H1 (cell line): ENCODE results near the gene PMM2. TPM values are rescaled to one million over a fixed set of nuclear protein-coding genes. Genes with fewer than 3 reads are reported as not detected.

Source experiments
- CHD1 ChIP-seq: IDR thresholded peaks from 2 replicates; pipeline ENCODE4 v1.6.1; 2012; ENCODE audit warnings: low read depth, low read length, improper control_type of control experiment
- CHD7 ChIP-seq: fragments of 300-600 bp; sonication (generic); IDR thresholded peaks from 2 replicates; pipeline ENCODE4 v1.7.1; 2012; ENCODE audit warnings: low read length, moderate library complexity, mild to moderate bottlenecking, inconsistent platforms; ENCODE audit not compliant: insufficient replicate concordance
- KDM1A ChIP-seq: fragments of 200-600, 300-600 bp; sonication (generic); IDR thresholded peaks from 2 replicates; pipeline ENCODE4 v1.7.1; 2016; ENCODE audit warnings: mild to moderate bottlenecking, low read length, borderline replicate concordance
- SRF ChIP-seq: IDR thresholded peaks from 2 replicates; pipeline ENCODE4 v1.6.1; 2011; ENCODE audit warnings: mild to moderate bottlenecking, low read depth, low read length, moderate library complexity
- polyA plus RNA-seq, 7 experiments: library from polyadenylated mRNA; depleted of rRNA in 3 of 7; stranded (reverse) in 5 of 7; unstranded in 2 of 7; fragments of >200 nt in 5 of 7; fragments of 200-250 nt in 2 of 7; gene quantifications; 1 replicate in 5 of 7; 2 replicates in 1 of 7; 4 replicates in 1 of 7; pipeline versions ENCODE4 v1.2.1 to v1.2.3, GENCODE V29; 2011 to 2013; ENCODE audit warnings: missing spikeins in 2 of 7, mixed read lengths in 2 of 7
- total RNA-seq: library from RNA; stranded (reverse); fragmentation: NEBNext Ultra II Directional; extraction: Animal tissue kit (Norgen Biotek cat#: 25700); gene quantifications from 2 replicates; pipeline ENCODE4 v1.2.1, GENCODE V29; 2021

PMM2 gene
- total and polyA plus RNA-seq, 2 of the 8 experiments (the other 6 are each of a cell fraction or from before 2014, with no cell fraction given): 26.2 to 49.4 TPM

DNA sequence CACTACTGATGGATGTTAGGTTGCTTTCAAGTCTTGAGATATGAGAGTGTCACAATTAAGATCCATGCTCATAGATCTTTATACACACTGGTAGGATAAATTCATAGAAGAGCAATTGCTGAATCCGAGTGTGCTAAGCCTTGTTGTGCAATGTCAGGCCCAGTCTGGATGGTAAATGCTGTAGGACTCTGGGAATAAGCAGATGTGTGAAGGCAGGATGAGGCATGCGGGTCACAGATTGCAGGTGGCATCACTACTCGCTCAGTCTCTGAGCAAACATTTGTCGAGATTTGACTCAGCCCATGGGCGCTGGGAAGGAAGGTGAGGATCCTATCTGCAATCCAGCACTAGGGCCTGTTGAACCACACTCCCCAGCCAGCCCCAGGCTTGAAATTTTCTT, 40.9 kb upstream of the PMM2 start (continued):
- TF ChIP-seq CHD7 (no peak), KDM1A (no peak), CHD1 (no peak), SRF (no peak)
